HG03442 (cell line): ENCODE data around the gene SLC39A1.
A peak's percentile ranks its signal among the peaks of the same experiment; 100 is the strongest.

Source experiments
- ATAC-seq: cut with Tn5 transposase; IDR thresholded peaks from one replicate; pipeline ENCODE4 v1.9.1; 2021; ENCODE audit warnings: mild to moderate bottlenecking, moderate library complexity; ENCODE audit not compliant: unreplicated experiment

SLC39A1 gene

DNA sequence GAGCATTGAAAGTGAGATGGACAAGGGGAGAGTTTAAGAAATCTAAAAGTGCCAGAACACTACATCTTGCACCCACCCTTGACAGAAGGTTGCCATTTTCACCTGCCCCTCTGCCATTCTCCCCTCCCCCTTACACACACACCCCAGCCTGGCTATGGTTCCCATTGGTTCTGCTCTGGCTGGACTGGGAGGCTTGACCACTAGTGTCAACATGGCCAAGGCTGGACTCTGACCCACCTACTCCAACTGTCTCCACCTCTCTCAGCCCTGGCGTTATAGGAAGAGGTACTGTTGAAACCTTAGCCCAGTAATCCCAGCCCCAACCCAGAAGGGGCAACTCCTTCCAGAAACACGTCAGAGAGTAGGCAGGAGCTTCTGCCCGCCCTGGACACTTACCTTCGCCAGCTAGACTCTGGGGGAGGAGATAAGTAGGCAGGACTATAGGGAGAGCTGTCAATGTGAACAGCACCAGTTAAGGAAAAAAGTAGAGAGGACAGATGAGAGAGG lies 9.4 kb downstream of the SLC39A1 start:
- ATAC-seq: no peak

DNA sequence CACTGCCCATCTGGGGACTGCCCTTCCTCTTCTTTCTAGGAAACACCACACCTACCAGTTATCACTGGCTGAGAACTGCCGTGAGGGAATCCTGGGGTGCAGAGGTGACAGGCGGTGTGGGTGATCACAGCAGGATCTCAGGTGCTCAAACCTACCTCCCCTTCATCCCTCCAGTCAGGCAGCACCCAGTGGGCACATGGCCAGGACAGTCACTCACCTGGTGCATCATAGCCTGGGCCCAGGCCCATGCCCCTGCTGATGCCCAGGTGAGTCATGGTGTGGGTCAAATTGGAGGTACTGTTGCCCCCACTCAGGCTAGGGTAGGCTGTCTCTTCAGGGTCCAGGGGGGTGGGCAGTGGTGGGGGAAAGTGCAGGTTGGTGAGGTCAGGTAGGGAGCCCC lies 11.5 kb downstream of the SLC39A1 start:
- no peak for ATAC-seq

DNA sequence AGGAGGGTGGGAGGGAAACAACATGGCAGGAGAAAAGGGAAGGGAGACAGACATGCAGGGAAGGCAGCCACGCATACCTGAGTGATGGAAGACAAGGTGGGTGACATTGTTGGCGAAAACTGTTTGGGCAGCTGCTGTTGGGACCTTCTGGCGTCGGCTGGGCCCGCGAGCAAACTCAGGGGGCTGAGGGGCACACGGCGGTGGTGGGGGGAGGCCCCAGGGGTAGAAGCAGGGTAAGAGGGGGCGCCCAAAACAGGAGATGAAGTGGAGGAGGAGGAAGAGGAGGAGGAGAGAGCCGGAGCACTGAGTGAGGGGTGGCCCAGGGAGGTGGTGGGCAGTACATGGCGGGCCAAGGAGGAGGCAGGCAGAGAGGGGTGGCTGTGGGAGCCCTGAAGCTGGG lies 12.2 kb downstream of the SLC39A1 start:
- ATAC-seq: no peak

DNA sequence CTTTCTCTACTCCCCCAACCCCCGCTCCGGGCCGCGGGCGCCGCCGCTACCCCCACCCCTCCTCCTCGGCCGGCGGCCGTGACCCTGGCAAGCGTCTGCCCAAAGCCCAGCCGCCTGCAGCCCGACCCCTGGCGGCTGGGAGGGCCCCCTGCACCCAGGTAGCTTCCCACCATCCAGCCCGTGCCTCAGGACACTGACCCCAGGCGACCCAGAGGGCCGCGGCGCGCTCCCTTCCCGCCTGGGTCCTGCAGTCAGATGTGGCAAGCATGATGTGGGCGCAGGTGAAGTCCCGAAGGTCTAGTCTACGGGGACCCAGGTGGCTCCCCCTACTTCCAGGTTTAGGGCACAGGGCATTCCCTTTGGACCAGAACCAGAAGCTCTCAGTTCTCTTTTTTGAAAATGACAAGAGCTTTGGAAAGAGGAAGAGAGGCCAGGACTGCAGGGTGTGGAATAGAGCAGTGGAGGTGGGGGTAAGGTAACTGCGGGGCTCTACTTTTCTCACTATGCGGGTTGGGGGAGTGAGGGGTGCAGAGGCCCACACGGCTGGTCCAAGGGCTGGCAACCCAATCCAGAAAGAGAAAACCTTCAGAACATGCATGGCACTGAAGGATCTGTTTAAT lies 16.6 kb downstream of the SLC39A1 start, which contains the start of gene DENND4B:
Gene DENND4B (minus strand): TSS at position 97 of the 620 bp plus-strand sequence. CDS start 2,344 bp downstream, outside the sequence.
- peak; percentile 54 for ATAC-seq

DNA sequence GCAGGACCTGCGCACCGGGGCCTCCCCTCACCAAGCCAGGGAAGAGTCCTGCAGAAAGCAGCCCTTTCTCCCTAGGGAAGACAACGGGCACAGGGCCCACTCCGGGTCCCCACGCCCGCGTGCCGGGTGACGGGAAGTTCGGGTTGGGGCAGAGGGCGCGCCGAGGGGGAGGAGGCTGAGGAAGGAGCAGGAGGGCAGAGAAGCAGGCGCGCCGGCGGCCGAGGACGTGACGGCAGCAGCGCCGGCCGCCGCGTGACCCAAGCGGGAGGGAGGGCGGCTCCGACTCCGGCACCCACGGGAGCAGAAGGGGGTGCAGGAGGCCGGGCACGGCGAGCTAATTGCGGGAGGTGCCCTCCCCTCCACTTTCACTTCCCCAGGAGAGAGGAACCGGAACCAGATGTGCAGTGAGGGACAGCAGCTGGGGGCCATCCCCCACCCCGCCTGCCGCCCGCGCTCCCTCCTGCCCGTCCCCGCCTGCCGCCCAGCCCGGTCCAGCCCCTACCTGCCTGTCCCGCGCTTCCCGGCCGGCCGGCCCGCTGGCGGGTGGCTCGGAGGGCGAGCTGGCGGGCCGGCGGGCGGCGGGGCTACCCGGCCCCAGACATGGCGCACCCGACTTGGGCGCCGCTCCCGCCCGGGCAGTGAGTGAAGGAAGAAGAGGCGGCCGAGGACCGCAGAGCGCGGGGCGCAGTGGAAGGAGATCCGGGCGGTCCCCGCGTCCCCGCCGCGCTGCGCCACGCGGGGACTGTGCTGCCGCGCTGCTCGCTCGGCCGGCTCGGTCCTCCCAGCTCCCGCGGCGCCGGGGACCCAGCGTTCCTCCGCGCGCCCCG lies 17.3 kb downstream of the SLC39A1 start:
- ATAC-seq: peak; percentile 67

DNA sequence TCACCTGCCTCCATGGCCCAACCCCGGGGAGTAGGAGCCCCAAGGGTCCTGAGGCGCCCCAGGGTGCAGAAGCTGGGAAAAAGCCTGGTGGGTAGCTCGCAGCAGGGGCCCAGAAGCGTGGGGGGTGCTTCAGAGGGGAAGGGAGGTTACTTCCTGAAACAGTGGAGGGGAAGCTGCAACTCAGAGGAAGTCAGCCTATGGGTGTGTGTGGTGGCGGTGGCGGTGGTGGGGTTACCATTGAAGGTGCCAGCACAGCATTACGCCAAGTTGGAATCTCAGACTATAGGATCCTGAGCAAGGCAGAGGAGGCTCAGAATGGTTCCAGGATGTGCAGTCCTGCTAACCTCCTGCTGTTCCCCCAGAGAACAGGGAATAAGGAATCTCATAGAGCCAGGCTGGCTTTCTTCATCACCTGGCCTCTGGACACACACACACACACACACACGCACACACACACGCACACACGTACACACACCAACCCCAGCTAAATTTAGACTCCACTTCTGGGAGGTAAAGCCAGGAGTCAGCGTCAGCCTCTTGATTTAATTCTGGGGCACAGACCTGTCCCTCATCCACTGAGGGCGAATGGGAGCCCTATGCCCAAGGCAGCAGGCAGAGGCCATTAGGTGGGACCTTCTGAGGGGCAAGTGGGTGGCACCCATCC lies 18.1 kb downstream of the SLC39A1 start:
- ATAC-seq: no peak

DNA sequence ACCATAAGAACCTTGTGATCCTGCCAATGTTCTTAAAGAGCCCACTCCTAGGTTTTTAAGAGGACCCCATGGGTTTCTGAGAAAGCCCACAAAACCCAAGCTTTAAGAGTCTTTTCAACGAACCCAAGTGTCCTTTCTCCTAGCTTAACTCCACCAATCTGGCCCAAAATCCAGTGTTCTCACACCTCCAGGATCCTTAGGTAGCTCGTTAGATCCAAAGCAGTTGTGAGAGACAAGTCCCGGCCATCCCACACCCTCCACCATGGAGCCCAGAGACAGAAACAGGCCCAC lies 18.6 kb downstream of the SLC39A1 start:
- ATAC-seq: no peak

DNA sequence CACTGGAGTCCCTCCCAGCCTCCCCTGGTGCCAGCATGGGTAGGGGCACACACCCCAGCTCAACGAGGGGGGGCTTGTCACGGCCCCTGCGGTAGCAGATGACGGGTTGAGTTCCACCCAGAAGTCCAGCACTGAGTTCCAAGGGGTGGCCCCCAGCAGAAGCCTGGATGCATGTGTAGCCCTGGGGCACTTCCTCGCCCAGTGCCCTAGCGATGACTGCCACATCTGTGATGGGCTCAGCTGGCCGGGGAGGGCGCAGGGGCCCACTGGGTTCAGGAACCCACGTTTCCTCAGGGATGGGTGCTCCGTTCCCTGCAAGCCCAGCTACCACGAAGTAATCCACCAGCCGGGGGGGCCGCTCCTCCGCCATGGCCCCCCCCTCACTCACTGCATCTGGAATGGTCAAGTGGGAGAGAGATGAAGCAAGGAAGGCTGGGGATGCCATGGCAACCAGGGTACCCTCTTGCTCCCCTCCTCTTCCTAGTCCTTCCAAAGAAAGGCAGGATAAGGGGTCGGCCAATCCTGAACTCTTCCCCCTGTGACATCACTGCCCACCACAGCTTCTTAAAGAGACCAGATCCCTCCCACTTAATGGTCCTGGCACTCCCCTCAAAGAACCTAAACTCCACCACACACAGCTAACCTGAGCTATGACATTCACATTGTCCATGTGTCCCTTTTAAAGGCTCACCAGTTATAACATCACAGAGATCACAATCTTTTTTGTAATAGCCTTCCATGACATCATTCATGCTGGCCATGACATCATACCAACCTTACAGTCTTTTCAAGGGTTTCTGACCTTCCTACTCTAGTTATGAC lies 19.1 kb downstream of the SLC39A1 start:
- ATAC-seq: no peak

DNA sequence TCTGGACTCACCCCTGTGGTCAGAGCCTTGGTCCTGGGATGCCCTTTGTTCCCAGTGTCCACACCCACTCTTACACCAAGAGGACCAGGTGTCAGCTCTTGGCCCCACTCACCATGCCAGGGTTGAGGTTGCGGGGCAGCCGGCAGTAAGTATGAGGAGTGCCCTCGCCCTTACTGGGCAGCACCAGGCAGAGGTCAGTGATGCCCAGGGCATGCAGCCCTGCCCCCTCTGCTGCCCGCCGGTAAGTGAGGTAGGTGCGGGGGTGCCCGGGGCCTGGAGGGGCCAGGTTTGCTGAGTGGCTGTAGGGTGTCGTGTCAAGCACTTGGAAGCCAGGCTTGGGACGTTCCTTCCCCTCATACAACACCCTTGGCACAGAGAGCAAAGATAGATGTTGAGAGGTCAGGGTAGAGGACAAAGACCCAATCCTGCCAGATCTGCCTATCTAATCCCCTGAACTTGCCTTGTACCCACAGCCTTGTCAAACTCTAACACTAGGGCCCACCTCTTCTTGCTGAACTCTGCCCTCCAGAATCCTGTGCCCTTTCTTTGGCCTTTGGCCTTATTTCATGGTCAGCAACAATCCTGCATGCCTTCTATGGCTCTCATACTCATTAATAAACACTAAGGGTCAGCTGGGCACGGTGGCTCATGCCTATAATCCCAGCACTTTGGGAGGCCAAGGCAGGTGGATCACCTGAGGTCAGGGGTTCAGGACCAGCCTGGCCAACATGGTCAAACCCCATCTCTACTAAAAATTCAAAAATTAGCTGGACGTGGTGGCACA lies 20.4 kb downstream of the SLC39A1 start:
- ATAC-seq: no peak

DNA sequence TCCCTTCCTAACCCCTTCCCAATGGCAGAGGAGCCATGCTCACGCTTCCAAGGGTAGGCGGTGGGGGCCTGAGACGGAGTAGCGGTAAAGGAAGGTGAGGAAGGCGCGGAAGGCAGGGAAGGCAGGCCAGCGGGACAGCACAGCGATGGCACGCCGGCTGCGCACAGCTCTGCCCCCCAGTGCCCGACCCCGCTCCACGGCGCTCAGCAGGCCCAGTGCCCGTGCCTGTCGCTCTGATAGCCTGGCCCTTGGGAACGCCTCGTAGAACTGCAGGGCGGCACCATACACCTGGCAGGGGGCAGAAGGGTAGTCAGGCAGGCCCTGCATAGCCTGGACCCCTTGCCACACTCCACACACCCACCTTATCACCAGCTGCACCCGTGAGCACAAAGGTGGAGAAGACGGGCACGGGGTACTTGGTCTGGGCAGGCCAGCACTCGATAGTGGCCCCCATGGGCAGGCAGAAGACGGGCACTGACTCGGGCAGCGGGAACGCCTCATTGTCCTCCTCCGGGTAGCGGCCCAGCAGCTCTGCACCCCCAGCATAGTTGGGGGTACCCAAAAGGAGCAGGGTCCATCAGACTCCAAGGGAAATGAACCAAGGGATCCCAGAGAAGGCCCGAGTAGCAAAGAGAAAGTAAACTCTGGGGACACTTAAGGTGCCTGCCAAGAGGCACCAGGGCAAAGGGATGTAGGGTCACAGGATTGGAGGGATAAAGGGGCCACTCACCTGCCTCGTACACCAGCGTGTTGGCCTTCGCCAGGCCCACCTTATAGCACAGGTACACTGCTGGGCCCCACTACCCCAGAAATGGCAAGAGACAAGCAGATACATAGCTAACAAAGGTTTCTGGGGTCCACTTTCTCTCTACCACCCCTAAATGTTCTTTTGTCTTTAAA lies 21.3 kb downstream of the SLC39A1 start:
- ATAC-seq: no peak

DNA sequence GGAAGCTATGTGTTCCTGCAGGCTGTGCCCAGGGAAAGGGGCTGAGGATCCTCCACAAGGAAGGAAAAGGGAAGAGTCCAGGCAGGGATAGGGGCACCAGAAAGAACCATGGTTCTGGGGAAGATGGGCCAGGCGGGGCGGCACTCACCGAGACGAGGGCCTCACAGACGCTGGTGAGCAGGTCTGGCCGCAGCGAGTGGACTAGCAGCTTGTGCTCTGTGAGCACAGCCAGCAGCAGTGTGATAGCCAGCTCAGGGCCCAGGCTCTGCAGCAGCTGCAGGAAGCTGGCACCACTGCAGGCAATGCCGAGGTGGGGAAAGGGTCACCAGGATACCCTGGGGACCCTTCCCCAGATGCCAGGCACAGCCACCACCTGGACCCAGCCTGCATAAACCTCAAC lies 22.6 kb downstream of the SLC39A1 start:
- ATAC-seq: no peak

DNA sequence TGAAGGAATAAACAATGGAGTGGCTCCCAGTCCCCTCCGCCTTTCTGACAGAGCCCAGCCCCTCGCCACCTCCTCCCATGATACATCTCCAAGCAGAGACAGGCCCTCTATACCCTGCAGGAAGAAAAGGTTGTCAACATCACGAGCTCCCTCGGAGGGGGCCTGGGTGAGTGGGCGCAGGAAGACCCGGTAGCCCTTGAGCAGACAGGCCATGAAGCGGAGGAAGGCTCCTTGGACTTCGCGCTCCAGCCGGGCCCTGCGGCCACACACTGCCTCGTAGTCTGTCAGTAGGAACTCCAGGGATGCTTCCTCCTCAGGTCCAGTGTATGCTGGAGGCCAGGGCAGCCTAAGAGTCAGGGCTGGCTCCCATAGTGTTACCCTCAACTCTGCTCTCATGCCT lies 23.9 kb downstream of the SLC39A1 start:
- no peak for ATAC-seq

DNA sequence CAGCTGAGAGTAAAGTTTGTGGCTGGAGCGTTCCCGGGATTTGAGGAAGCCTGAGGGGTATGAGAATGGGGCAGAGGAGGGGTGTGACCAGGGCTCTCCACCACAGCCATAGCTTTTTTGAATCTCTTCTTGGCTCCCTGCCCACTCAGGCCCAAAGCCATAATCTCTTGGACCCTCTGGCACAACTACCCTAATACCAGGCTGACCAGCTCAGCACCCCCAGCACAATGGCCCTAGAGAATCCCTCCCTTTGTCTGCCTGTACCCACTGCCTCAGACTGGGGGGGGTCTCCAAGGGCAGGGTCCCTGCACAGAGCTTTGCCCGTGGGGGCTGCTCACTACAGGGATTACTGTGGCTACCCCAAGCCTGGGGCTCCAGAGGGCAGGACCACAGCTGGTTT lies 24.3 kb downstream of the SLC39A1 start:
- no peak for ATAC-seq

DNA sequence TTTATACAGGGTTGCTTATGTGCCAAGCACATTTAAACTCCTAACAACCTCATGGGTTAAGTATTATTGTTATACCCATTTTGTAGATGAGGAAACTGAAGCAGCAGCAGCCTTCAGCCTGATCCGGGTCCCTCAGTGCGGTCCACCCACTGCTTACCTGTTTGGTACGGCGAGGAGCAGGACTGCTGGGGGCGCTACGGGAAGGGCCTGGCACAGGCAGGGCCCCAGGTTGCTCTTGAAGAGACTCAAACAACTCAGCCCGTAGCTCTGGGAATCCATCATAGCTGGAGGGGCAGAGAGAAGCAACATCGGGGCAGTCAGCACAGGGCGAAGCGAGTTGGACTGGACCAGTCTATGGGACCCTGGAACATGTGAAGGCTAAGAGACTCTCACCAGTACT lies 26.0 kb downstream of the SLC39A1 start:
- ATAC-seq: no peak

DNA sequence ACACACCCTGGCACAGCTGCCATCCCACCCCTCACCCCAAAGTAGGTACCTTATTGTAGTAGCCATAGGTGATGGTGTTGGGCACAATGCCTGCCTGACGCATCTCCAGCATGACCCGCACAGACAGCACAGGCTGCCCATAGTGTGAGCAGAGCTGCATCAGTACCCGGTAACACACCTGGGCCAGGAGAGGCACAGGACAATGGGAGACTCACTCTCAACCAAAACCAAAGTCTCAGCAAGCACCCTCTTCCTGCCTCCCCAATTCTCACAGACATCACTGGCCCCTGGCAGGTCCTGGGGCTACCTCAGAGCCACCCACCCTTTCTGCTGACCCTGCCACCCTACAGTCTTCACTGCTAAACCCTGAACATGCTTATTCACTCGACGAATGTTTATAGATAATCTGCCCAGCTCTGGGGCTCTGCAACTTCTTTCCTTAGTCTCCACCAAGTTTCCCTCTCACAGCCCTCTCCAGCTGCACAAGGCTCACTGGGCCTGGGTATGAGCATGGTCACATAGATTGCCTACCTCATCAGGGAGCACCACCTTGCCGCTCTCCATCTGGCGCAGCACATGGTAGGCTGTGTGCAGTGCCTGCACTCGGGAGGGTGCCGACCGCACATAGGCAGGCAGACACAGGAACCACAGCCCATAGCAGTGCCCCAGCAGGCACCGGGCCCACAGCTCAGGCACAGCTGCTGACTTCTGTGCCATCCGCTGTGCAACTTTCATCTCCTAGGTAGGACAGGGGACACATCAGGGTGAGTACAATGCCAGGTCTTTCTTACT lies 27.1 kb downstream of the SLC39A1 start:
- ATAC-seq: no peak

DNA sequence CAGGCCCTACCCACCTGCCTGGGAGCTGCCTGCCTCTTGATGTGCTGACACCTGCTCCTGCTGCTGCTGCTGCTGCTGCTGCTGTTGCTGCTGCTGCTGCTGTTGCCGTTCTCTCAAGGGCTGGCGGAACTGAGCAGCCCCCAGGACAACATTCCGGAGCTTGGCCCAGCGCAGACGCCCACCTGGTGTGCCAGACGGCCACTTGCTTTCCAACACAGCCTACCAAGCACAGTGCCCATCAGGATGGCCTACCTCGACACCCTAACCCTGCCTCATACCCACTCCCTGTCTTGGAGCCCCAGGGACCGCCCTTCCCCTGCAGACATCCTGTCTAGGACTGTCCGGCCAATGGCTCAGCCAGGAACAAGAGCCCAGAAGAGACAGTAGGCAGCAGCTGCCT lies 28.6 kb downstream of the SLC39A1 start:
- no peak for ATAC-seq

DNA sequence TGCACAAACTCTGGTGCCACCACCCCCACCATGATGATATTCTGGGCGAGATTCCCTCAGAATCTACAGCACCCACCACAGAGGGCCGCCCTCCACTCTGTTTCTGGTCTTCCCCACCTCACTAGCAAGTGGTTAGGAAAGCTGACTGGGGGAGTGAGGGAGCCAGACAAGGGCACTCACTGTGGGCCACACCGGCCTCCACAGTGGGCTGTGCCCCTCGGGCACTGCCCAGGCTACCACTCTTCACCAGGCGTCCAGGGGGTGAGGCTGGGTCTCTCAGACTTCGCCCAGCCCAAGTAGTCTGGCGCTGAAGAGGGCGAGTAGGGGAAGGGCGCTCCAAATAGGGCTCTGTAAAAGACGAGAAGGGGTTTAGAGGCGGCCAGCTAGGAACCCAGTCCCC lies 29.4 kb downstream of the SLC39A1 start:
- ATAC-seq: no peak

DNA sequence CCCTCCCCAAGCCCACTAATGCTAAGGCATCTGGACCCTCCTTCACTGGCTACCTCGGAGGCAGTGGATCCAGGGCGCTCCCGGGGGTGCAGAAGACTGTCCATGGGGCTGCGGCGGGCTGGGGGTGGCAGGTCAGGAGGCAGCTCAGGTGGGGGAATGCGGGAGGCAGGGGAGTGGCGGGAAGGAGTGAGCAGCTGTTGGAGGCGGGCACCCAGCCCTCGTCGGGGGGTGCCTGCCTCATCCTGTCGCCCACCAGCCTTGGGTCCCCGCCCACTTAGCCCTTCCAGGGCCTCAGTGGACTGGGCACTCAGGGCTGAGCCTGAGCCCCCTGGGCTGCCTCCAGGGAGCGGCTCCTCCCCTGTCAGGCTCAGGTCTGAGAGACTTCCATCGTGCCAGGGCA lies 29.9 kb downstream of the SLC39A1 start:
- ATAC-seq: no peak
